Measurements from ENCODE around the gene IQCF6.

- TF ChIP-seq, protein P1, sequence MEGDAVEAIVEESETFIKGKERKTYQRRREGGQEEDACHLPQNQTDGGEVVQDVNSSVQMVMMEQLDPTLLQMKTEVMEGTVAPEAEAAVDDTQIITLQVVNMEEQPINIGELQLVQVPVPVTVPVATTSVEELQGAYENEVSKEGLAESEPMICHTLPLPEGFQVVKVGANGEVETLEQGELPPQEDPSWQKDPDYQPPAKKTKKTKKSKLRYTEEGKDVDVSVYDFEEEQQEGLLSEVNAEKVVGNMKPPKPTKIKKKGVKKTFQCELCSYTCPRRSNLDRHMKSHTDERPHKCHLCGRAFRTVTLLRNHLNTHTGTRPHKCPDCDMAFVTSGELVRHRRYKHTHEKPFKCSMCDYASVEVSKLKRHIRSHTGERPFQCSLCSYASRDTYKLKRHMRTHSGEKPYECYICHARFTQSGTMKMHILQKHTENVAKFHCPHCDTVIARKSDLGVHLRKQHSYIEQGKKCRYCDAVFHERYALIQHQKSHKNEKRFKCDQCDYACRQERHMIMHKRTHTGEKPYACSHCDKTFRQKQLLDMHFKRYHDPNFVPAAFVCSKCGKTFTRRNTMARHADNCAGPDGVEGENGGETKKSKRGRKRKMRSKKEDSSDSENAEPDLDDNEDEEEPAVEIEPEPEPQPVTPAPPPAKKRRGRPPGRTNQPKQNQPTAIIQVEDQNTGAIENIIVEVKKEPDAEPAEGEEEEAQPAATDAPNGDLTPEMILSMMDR (IDR thresholded peaks at IDR 0.05; ENCODE audit: low read depth, low read length) = no peak
- no peak for TF ChIP-seq POLR2A (IDR thresholded peaks at IDR 0.05; ENCODE audit: extremely low read depth, insufficient read length)
- no peak for TF ChIP-seq MYC (IDR thresholded peaks at IDR 0.05; ENCODE audit: low read depth, low read length)
Measured at GRCh38 chr3:51813539-51813938, 34.5 kb upstream of the IQCF6 start.

All from NB4 (cell line).